Stimulated activated CD4-positive, alpha-beta T cell treated with anti-CD3 and anti-CD28 coated beads, Interleukin-1b, Interleukin-23, amount 100 ng/mL, for 48 hours (primary cell): ENCODE results near the gene HK3.

Experiments used
- DNase-seq: peaks from one replicate; pipeline ENCODE4 v3.0.0-alpha.2; 2020

The HK3 gene, protein sequence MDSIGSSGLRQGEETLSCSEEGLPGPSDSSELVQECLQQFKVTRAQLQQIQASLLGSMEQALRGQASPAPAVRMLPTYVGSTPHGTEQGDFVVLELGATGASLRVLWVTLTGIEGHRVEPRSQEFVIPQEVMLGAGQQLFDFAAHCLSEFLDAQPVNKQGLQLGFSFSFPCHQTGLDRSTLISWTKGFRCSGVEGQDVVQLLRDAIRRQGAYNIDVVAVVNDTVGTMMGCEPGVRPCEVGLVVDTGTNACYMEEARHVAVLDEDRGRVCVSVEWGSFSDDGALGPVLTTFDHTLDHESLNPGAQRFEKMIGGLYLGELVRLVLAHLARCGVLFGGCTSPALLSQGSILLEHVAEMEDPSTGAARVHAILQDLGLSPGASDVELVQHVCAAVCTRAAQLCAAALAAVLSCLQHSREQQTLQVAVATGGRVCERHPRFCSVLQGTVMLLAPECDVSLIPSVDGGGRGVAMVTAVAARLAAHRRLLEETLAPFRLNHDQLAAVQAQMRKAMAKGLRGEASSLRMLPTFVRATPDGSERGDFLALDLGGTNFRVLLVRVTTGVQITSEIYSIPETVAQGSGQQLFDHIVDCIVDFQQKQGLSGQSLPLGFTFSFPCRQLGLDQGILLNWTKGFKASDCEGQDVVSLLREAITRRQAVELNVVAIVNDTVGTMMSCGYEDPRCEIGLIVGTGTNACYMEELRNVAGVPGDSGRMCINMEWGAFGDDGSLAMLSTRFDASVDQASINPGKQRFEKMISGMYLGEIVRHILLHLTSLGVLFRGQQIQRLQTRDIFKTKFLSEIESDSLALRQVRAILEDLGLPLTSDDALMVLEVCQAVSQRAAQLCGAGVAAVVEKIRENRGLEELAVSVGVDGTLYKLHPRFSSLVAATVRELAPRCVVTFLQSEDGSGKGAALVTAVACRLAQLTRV

GRCh38 chr5:176899296-176899891 is at the start of gene HK3:
Gene HK3 (minus strand): TSS chr5:176899346. CDS start chr5:176896159, 3,187 bp downstream.
- no peak for DNase-seq

DNA sequence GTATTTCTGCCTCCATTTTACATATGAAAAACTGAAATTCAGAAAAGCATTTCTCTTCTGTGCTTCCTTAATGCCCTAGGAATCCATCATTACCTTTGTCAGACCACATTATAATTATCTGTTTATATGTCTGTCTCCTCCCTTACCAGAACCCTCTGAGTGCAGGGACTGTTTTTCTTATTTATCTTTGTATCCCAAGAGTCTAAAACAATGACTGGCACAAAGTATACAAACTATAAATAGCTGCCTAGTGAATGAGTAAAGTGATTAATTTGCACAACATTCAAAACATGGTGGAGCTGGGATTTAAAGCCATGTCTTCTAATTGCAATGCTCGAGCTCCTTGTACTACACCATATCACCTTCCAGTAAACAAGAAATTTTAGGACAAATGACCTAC is 49.3 kb upstream of the HK3 start:
- DNase-seq = no peak

GRCh38 chr5:176947847-176948246 is 48.7 kb upstream of the HK3 start:
- no peak for DNase-seq

- no peak for DNase-seq
Measured at GRCh38 chr5:176944268-176944667, 45.1 kb upstream of the HK3 start.

DNA sequence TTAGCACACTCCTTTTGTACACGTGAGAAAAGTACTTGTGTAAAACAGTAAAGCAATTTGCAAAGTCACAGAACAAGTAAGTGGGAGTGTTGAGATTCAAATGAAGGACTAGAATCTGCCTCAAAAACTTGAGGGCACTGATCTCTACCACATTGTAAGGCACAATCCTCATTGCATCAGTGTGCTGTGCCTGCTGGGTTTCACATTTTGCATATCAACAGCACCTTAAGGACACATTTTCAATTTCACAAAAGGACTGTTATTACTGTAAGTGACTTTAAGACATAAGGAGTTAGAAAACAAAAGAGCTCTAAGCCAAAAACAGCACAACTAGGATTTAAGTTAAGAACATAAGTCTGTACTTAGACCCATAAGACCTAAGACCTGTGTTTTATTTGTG is 44.7 kb upstream of the HK3 start:
- no peak for DNase-seq

GRCh38 chr5:176941951-176942350 is 42.8 kb upstream of the HK3 start:
- DNase-seq = no peak

- no peak for DNase-seq
Measured at GRCh38 chr5:176938472-176938871, 39.3 kb upstream of the HK3 start.

DNA sequence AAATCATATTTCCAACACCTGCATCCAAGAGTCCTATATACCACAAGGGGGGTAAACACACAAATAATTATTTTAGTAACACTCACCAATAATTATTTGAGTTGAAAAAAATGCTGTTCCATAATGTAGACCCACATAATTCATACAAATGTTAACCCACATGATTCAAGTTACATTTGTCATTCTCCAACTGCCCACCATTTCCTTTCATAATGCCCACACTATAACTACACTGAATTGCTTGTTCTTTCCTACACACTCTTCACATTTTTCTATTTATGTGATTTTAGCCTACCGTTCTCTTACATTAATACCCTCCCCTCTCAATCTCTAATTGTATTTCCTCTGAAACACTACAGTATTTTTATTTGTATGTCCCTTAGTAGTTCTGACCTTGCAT is 35.9 kb upstream of the HK3 start:
- DNase-seq = no peak

DNA sequence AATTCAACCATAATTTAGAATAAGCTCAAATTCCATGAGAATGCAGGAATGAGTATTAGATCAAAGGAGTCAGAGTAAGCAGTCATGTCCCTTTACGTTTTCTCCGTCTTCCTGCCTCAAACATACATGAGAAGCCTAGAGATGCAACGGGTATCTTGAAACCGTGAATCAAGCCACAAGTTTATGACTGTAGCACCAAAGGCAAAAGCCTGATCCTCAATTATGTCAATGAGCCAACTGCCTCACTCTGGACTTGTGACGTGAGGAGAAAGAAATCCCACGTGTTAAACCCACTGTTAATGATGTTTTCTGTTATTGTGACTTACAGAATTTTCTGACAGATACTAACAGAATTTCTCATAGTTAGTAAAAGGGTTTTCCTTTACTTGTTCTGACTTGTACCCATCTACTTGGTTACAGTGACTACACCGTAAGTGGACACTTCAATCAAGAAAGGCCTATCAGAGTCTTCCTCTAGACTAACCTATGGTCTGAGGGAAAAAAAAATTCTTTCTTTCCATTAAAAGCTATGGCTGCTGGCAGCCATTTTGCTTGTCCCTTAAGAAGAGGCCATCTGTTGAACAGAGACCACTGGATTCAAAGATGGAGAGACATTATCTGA is 35.3 kb upstream of the HK3 start:
- DNase-seq = no peak

DNA sequence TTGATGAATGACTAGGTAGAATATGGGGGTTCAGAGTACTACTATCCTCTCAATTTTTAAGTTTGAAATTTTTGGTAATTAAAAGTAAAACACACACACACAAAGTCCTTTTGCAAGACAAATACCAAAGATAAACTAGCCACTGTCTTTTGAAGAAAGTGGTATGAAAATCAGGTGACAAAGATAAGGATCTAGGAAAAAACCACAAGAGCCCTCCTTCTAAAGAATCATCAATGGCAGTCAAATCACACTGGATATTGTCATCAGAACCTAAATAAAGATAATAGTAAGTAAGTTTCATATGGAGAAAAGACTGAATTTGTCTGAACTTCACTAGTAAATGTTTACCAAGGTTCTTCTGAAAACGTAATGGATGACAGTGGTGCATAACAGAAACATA is 30.5 kb upstream of the HK3 start:
- DNase-seq = no peak

- DNase-seq = no peak
Measured at GRCh38 chr5:176927562-176927961, 28.4 kb upstream of the HK3 start.

GRCh38 chr5:176922817-176923216 is 23.7 kb upstream of the HK3 start:
- DNase-seq = no peak

DNA sequence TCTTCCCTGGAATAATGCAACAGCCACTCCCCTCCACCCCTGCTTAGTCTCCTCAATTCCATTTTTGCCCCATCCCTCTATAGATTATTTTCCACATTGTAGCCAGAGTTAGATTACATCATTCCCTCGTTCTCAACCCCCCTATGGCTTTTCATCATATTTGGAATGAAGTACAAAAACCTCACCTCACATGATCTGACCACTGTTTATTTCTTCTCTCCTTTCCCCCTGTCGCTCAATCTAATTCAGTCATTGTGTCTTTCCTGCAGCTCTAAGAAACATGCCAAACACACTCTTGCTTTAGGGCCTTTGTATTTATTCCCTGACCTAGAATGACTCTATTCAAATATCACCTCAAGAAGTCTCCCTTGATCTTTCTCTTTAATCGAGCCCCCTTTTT is 22.6 kb upstream of the HK3 start:
- no peak for DNase-seq

DNA sequence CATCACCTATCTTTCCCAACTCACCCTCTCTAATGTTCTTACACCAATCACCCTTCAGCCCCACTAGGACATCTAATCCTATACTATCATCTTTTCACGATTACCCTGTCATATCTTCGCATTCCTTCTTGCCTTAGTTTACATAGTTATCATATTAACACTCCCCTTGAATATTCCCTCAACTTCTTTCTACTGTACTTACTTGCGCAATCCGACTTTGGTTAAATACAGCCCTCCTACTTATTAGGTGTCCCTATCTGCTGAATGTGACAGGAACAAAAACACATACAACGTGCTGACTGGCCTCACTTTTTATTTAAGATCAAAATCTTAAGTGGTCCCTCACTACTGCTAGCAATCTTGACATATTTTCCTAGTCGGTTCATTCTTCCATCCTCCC is 19.5 kb upstream of the HK3 start:
- no peak for DNase-seq

- no peak for DNase-seq
Measured at GRCh38 chr5:176916337-176916736, 17.2 kb upstream of the HK3 start.

- DNase-seq = no peak
Measured at GRCh38 chr5:176915906-176916305, 16.8 kb upstream of the HK3 start.

DNA sequence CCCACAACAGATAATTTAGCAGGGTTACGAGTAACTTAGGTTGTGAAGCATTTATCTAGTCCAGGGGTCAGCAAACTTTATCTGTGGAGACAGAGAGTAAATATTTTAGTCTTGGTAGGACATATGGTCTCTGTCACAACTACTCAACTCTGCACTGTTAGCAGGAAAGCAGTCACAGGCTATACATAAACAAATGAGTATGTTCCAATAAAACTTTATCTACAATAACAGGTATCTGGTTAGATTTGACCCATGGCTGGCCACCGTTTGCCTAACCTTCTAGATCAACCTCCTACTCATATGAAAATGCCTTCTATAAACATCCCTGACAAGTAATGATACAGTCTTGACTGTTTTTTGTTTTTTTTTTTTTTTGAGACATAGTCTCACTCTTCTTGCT is 13.0 kb upstream of the HK3 start:
- no peak for DNase-seq

GRCh38 chr5:176908675-176909368 is 9.7 kb upstream of the HK3 start:
- DNase-seq = no peak

DNA sequence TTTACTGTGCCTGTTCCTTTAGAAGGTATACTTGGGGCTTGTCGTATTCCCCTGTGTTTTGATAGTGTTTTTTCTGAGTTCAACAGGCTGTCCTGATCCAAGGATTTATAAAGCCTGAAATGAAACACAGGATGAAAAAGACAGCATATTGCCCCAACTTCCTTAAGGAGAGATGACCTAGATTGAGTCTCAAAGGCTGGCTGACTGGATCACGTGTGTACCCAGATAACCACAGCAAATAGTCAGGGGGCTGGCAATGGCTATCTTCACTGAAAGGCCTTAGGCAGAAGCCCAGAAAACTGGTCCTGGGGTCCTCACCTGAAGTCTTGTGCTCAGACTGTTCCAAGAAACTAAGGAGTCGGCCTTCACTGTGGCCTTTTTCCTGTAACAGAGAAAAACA is 7.7 kb upstream of the HK3 start:
- no peak for DNase-seq

- DNase-seq = no peak
Measured at GRCh38 chr5:176906126-176906525, 7.0 kb upstream of the HK3 start.

GRCh38 chr5:176904276-176904675 is 5.1 kb upstream of the HK3 start:
- no peak for DNase-seq

- no peak for DNase-seq
Measured at GRCh38 chr5:176902911-176903664, 3.9 kb upstream of the HK3 start.
